ENCODE data around the gene PSMD3.

GRCh38 chr17:39955726-39956225 lies 24.8 kb upstream of the PSMD3 start:
- TF ChIP-seq CTCF (IDR thresholded peaks at IDR 0.05; ENCODE audit: low read depth, low read length, missing input control) (no peak), EGR1 (IDR thresholded peaks at IDR 0.05; ENCODE audit: low read depth in 2 of 2) (no peak), MAX (IDR thresholded peaks at IDR 0.05) (no peak), JUND (IDR thresholded peaks at IDR 0.05) (no peak), YY1 (IDR thresholded peaks at IDR 0.05) (no peak)
